Measurements from ENCODE around the gene CD80.
"Not testable (repeated sequence)": the region's sequence is repeated elsewhere in the genome, so short reads cannot be mapped to it uniquely, and the experiment has no call there.

The CD80 gene

DNA sequence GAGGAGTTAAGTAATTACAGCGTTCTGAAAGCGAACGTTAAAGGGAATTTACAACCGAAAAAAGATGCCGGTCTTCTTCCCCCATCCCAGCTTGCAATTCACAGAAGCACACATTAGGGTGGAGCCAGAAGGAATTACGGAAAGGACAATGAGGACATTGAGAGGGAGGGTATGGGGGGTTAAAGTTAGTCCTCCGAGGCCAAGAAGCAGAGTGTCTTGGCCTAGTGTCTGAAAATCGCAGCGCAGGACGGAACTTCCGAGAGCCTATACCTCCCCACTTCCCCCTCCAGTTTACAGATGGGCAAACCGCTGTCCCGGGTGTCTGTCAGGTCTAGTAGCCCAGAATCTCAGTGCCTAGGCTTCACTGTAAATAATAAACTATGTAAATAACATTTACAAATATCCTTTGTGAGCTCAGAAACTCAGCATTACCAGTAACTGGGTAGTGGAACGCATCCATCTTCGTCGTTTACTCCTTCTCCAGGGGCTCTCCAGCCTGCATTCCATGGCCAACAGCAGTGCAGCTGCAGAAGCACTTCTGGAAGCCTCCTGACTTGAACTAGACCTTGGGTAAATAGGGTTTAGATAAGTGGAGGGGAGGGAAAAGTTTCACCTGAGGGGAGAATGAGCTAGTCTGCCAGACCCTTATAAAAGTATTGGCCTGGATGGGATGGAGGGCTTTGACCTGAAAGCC, 20.8 kb upstream of the CD80 start:
- DNase-seq = no peak

GRCh38 chr3:119579366-119580066, 20.1 kb upstream of the CD80 start, which contains the start of gene ADPRH:
Gene ADPRH, plus strand, starts transcription at chr3:119579492. Its CDS starts 2,678 bp downstream, at chr3:119582170.
- DNase-seq = peak; percentile 16

DNA sequence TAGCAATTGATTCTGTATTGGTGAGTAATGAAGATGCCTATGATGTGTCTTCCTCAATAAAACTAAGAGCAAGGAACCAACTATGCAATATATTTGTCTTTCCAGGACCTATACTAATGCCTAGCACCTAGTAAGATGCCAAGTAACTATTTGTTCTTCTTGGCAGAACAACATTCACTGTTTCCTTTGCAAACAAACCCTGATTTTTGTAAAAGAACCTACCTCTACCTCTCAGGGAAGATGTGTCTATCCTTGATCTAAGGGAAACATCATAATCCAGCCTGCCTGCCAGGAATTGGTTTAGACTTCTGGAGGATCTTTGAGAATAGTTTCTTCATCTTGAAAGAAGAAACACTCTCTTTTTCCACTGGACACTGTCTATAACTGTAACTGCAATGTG, 16.1 kb upstream of the CD80 start:
- no peak for DNase-seq

DNA sequence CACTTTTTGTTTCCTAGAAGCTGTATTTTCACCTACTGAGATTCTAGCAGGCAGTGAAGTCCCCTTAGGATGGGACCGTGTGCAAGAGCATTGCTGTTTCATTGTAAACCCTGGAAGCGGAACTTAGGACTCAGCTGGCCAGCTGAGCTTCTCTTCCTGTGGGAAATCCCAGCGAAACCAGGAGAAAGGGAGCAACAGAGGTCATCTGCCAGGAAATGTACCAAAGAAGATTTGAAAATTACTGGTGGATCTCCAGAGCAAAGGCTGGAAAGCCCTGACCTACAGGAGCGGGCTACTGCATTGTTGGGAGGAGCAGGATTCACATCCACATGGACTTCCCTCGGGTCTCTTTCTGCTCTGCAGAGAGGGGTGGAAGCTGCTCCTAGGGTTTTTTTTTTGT, 12.3 kb upstream of the CD80 start:
- no peak for DNase-seq

DNA sequence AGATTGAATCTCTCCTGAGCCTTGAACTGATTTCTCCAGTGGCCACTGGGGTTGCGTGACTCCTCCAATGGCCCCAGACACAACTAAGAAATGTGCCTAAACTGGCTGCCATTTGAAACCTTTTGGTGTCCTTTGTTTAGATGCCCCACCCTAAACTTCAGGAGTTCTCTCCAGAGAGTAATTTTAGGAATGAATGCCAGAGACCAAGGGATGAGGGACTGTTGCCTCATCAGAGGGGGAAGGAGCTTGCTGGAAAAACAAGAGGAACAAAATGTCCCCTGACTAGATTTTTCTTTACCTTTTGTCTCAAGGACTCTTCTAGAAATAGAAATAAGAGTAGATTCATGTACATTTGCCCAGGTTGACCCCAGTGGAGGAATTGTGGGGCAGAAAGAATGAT, 11.8 kb upstream of the CD80 start:
- no peak for DNase-seq

GRCh38 chr3:119570229-119570628, 10.8 kb upstream of the CD80 start:
- DNase-seq = no peak

- no peak for DNase-seq
Measured at GRCh38 chr3:119569156-119569555, 9.7 kb upstream of the CD80 start.

DNA sequence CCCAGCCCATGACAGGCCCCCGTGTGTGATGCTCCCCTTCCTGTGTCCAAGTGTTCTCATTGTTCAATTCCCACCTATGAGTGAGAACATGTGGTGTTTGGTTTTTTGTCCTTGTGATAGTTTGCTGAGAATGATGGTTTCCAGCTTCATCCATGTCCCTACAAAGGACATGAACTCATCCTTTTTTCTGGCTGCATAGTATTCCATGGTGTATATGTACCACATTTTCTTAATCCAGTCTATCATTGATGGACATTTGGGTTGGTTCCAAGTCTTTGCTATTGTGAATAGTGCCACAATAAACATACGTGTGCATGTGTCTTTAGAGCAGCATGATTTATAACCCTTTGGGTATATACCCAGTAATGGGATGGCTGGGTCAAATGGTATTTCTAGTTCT, 3.9 kb upstream of the CD80 start:
- DNase-seq = not testable (repeated sequence)

DNA sequence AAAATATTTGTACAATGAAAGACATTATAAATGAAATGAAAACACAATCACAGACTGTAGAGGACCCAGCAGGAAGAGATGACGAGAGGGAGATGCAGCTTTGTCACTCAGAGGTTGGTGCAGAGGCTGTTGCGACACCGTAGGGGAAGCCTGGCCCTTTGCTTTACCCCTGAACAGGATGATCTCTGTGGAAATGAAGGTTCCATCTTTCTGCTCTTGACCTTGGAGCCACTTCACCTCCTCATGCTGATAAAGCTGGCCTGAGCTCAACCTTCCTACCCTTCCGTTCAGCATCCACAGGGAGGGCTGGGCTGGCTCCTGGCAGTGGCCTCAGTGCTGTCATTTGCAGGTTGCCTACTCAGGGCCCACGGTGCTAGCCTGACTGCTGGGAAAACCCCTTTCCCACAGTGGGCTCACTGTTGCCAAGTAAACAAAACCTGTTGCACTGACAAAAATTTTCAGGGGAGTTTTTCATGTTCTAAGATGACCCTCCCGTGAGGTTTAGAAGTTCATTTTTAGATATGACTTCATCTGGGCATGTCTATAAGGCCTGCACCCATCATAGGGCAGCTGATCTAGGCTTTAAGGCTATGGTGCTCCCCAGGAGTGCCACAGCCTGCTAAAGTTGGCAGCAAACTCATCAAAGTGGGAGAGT, 3.0 kb upstream of the CD80 start:
- DNase-seq = no peak

GRCh38 chr3:119560160-119560559, 746 bp upstream of the CD80 start:
- no peak for DNase-seq

GRCh38 chr3:119558626-119559317, 642 bp downstream of the CD80 start:
- no peak for DNase-seq

DNA sequence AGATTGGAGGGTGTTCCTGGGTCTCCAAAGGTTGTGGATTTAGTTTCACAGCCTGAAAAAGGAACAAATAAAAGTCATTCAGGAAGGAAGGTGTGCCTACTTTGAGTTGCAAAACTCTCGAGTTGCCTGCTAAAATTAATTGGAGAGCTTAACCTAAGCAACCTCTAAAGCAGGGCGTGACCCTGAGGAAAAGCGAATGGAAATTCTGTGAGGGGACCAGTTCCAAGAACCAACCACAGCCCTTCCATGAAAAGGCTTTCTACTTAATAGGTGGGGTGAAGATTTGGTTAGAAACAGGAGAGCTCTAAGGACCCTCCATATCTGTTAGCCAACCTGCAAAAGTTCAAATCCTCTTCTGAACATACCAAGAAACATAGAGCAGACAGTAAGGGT, 1.5 kb downstream of the CD80 start:
- DNase-seq = no peak

DNA sequence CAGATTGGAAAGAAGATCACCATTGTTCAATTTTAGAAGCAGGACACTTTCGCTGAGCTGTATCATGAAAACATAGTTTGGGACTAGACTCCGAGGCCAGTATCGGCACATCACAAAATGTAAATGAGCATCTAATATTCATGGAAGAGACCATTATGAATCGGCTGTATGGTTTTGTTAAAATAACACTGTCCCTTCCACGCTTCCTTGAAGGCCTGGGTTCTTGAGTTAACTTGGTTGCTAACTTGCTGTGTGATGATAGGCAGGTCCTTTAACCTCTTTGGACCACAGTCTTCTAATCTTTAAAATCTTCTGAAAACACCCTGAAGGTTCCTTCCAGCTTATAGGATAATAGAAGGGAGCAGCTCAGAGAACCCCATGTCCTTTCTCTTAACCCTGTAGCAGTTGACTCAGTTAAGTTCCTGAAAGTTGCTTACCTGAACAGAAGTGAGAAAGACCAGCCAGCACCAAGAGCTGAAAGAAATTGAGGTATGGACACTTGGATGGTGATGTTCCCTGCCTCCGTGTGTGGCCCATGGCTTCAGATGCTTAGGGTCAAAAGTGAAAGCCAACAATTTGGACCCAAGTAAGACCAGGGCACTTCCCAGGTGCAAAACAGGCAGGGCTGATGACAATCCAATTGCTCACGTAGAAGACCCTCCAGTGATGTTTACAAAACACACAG, 2.1 kb downstream of the CD80 start:
- no peak for DNase-seq

- no peak for DNase-seq
Measured at GRCh38 chr3:119555929-119556328, 3.5 kb downstream of the CD80 start.

GRCh38 chr3:119555309-119555735, 4.1 kb downstream of the CD80 start:
- no peak for DNase-seq

DNA sequence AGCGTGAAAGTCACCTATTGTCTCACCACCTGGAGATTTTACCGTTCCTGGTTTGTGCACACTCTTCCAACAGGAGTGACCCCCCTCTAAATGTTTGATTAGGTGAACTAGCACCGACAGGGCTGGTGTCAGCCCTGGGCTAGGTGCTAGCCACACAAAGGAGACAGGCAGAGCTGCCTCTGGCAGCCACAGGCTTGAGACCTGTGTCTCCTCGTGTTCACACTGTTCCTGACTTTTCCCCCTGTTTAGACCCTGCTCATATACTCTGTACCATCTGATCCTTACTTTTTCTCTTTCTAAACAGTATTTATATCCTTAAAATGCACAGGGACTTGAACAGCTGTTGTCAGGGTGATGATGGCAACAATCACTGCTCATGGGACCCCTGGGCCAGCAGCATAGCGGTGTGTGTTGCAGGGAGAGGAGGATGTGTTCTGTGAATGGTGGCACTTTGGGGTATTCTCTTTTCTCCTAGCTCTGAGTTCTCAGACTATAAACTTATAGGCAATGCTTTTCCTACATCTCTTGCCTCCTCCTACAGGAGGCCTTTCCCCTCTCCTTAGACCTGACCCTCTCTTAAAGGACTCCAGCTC, 5.5 kb downstream of the CD80 start:
- no peak for DNase-seq

- DNase-seq = not testable (repeated sequence)
Measured at GRCh38 chr3:119552928-119553327, 6.5 kb downstream of the CD80 start.

DNA sequence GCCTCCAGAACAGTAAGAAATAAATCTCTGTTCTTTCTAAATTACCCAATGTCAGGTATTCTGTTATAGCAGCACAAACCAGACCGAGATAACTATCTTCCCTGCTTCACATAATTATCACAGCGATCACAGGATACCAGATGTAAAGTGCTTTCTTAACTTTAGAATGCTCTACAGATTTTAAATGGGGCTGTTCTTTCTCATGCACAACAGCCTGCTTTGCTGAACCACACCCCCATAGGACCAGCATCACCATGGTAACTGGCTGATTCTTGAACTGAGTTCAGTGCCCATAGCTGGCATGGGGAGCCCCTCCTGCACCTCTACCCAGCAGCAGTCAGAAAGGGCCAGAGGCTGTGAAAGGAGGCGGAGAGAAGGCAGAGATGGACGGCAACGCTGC, 7.8 kb downstream of the CD80 start:
- DNase-seq = no peak

- no peak for DNase-seq
Measured at GRCh38 chr3:119550192-119550910, 9.1 kb downstream of the CD80 start.

GRCh38 chr3:119548341-119548740, 11.1 kb downstream of the CD80 start:
- DNase-seq = no peak

- DNase-seq = no peak
Measured at GRCh38 chr3:119547227-119547626, 12.2 kb downstream of the CD80 start.

DNA sequence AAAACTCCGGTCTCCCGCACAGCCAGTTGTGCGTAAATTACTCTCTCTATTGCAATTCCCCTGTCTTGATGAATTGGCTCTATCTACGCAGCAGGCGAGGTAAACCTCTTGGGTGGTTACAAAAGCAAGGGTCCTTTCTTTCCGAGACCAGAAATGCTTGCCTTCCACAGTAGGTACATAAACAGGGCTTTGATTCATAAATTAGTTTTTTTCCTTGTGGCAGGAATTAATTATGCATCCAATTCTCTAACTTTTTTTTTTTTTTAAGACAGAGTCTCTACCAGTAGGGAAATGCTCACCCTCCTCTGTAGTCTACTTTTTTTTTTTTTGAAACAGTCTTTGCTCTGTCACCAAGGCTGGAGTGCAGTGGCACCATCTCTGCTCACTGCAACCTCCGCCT, 16.3 kb downstream of the CD80 start:
- DNase-seq = no peak
